ENCODE results near the gene KRTAP10-2. TPM values are rescaled to one million over a fixed set of nuclear protein-coding genes. Genes with fewer than 3 reads are reported as not detected.

The KRTAP10-2 gene
- total RNA-seq, 1 experiment from 2014 or later, result not detected

DNA sequence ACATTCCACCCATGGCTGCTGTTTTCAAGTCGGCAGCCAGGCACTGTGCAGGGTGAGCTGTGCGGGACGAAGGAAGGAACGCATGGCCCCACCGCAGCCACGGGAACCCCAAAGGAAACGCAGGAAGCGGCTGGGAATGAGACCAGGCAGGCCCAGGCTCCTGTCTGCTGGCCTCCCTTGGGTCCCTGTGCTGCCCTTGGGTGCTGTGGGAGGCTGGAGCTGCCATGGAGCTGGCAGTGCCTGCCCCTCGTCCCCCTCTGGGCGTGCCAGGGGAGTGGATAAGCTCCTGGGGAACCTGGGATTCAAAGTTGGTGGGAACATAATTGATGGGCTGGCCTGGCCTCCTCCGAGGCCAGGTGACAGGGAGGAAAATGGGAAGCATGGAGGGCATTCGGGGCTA, 17.0 kb upstream of the KRTAP10-2 start:
- TF ChIP-seq, protein P1, sequence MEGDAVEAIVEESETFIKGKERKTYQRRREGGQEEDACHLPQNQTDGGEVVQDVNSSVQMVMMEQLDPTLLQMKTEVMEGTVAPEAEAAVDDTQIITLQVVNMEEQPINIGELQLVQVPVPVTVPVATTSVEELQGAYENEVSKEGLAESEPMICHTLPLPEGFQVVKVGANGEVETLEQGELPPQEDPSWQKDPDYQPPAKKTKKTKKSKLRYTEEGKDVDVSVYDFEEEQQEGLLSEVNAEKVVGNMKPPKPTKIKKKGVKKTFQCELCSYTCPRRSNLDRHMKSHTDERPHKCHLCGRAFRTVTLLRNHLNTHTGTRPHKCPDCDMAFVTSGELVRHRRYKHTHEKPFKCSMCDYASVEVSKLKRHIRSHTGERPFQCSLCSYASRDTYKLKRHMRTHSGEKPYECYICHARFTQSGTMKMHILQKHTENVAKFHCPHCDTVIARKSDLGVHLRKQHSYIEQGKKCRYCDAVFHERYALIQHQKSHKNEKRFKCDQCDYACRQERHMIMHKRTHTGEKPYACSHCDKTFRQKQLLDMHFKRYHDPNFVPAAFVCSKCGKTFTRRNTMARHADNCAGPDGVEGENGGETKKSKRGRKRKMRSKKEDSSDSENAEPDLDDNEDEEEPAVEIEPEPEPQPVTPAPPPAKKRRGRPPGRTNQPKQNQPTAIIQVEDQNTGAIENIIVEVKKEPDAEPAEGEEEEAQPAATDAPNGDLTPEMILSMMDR (IDR thresholded peaks at IDR 0.05; ENCODE audit: unreplicated experiment), result no peak
- peaks cover 6% of the 10 kb centered on the region for H3K9me3 Mint-ChIP-seq (ENCODE audit: low read depth, unreplicated experiment)
- no TSS peak for BruUV-seq (replicated peaks)
- CTCF ChIA-PET, result no interaction called here
- H3K27ac Mint-ChIP-seq (ENCODE audit: unreplicated experiment), result no peak overlapping the region
- intact Hi-C loops (cut with micrococcal nuclease; ENCODE audit: unreplicated experiment), result no loop called here
- no peak for DNase-seq
- H3K4me1 Mint-ChIP-seq (ENCODE audit: low read depth, unreplicated experiment), result no peaks in the 10 kb centered on the region
- H3K36me3 Mint-ChIP-seq (ENCODE audit: insufficient read depth, unreplicated experiment), result no peaks in the 10 kb centered on the region
- H3K4me3 Mint-ChIP-seq (ENCODE audit: low read depth, unreplicated experiment), result no peak overlapping the region
- H3K27me3 Mint-ChIP-seq (ENCODE audit: unreplicated experiment), result peaks cover 68% of the 10 kb centered on the region

DNA sequence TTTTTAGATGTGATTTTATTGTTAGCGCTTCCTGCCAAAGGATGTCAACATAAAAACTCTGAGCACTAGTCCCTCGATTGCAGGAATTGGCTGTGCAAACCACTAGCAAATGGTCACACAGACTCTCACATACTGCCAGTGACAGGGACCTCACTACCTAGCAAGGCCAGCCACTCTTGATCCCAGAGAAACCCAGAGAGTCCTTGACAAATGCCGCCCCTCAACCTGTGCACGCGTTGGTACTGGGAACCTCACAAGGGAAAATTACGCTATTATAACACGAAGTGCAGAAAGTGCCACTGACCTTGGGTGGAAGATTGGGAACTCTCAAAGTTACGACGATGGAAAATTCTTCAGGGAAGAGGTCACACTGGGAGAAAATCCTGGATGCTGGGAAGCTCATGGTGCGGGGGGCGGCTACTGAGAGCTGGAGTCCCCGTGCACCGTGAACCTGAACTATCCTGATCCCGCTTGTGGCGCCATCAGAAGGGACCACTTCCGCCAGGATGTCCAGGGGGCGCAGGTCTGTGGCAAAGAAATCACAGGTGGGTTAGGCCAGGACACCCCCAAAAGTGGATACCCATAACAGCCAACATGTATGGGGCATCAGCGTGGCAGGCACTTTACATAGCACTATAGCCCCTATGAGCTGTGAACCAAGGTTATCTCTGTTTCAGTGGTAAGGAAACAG, 16.3 kb upstream of the KRTAP10-2 start:
- Mint-ChIP-seq H3K27ac (ENCODE audit: unreplicated experiment) (no peak overlapping the region), H3K9me3 (ENCODE audit: low read depth, unreplicated experiment) (peaks cover 6% of the 10 kb centered on the region), H3K4me3 (ENCODE audit: low read depth, unreplicated experiment) (no peak overlapping the region), H3K4me1 (ENCODE audit: low read depth, unreplicated experiment) (no peaks in the 10 kb centered on the region), H3K27me3 (ENCODE audit: unreplicated experiment) (peaks cover 68% of the 10 kb centered on the region), H3K36me3 (ENCODE audit: insufficient read depth, unreplicated experiment) (no peaks in the 10 kb centered on the region)
- DNase-seq, result no peak
- TF ChIP-seq, protein P1 (IDR thresholded peaks at IDR 0.05; ENCODE audit: unreplicated experiment), result no peak
- CTCF ChIA-PET, result no interaction called here
- no TSS peak for BruUV-seq (replicated peaks)
- intact Hi-C loops (cut with micrococcal nuclease; ENCODE audit: unreplicated experiment), result no loop called here

GRCh38 chr21:44566403-44566802, 15.1 kb upstream of the KRTAP10-2 start:
- Mint-ChIP-seq H3K4me3 (ENCODE audit: low read depth, unreplicated experiment) (no peak overlapping the region), H3K36me3 (ENCODE audit: insufficient read depth, unreplicated experiment) (no peaks in the 10 kb centered on the region), H3K4me1 (ENCODE audit: low read depth, unreplicated experiment) (no peaks in the 10 kb centered on the region), H3K9me3 (ENCODE audit: low read depth, unreplicated experiment) (peaks cover 1% of the 10 kb centered on the region), H3K27ac (ENCODE audit: unreplicated experiment) (no peak overlapping the region), H3K27me3 (ENCODE audit: unreplicated experiment) (peaks cover 70% of the 10 kb centered on the region)
- TF ChIP-seq, protein P1 (IDR thresholded peaks at IDR 0.05; ENCODE audit: unreplicated experiment), result no peak
- no TSS peak for BruUV-seq (replicated peaks)
- CTCF ChIA-PET, result no interaction called here
- no peak for DNase-seq
- intact Hi-C loops (cut with micrococcal nuclease; ENCODE audit: unreplicated experiment), result no loop called here

- H3K4me3 Mint-ChIP-seq (ENCODE audit: low read depth, unreplicated experiment), result no peak overlapping the region
- peaks cover 76% of the 10 kb centered on the region for H3K27me3 Mint-ChIP-seq (ENCODE audit: unreplicated experiment)
- BruUV-seq (replicated peaks), result no TSS peak
- CTCF ChIA-PET, result no interaction called here
- no peak for DNase-seq
- no peaks in the 10 kb centered on the region for H3K9me3 Mint-ChIP-seq (ENCODE audit: low read depth, unreplicated experiment)
- no peak overlapping the region for H3K27ac Mint-ChIP-seq (ENCODE audit: unreplicated experiment)
- TF ChIP-seq, protein P1 (IDR thresholded peaks at IDR 0.05; ENCODE audit: unreplicated experiment), result no peak
- H3K36me3 Mint-ChIP-seq (ENCODE audit: insufficient read depth, unreplicated experiment), result no peaks in the 10 kb centered on the region
- intact Hi-C loops (cut with micrococcal nuclease; ENCODE audit: unreplicated experiment), result no loop called here
- H3K4me1 Mint-ChIP-seq (ENCODE audit: low read depth, unreplicated experiment), result no peaks in the 10 kb centered on the region
Measured at GRCh38 chr21:44564886-44565598, 13.7 kb upstream of the KRTAP10-2 start.
